GM21528 (cell line): ENCODE data around the gene VAC14.

Source experiments
- ATAC-seq: cut with Tn5 transposase; IDR thresholded peaks from one replicate; pipeline ENCODE4 v1.9.1; 2021; ENCODE audit warnings: mild to moderate bottlenecking, moderate library complexity; ENCODE audit not compliant: unreplicated experiment, low FRiP score

The VAC14 gene

GRCh38 chr16:70685061-70685937 lies 115.7 kb downstream of the VAC14 start:
- ATAC-seq, result no peak

- ATAC-seq, result no peak
Measured at GRCh38 chr16:70684146-70685060, 116.6 kb downstream of the VAC14 start.

GRCh38 chr16:70683146-70683944 lies 117.6 kb downstream of the VAC14 start:
- no peak for ATAC-seq

- ATAC-seq, result no peak
Measured at GRCh38 chr16:70682239-70683145, 118.5 kb downstream of the VAC14 start.

GRCh38 chr16:70681382-70682238 lies 119.3 kb downstream of the VAC14 start:
- no peak for ATAC-seq

- no peak for ATAC-seq
Measured at GRCh38 chr16:70680495-70681381, 120.2 kb downstream of the VAC14 start.

GRCh38 chr16:70679671-70680494 lies 121.1 kb downstream of the VAC14 start:
- ATAC-seq, result no peak

- no peak for ATAC-seq
Measured at GRCh38 chr16:70678898-70679670, 121.9 kb downstream of the VAC14 start.

- ATAC-seq, result no peak
Measured at GRCh38 chr16:70678121-70678897, 122.6 kb downstream of the VAC14 start.

- ATAC-seq, result no peak
Measured at GRCh38 chr16:70677499-70678120, 123.3 kb downstream of the VAC14 start.

GRCh38 chr16:70676675-70677498 lies 124.1 kb downstream of the VAC14 start:
- no peak for ATAC-seq

- no peak for ATAC-seq
Measured at GRCh38 chr16:70675851-70676513, 125.0 kb downstream of the VAC14 start.

- no peak for ATAC-seq
Measured at GRCh38 chr16:70674221-70675014, 126.5 kb downstream of the VAC14 start.
